HG03060 (cell line): ENCODE measurements around the gene MFAP2.
"Not testable (repeated sequence)": the region's sequence is repeated elsewhere in the genome, so short reads cannot be mapped to it uniquely, and the experiment has no call there.

Experiments
- ATAC-seq: cut with Tn5 transposase; IDR thresholded peaks from one replicate; pipeline ENCODE4 v1.9.1; 2021; ENCODE audit warnings: low read depth, moderate number of reproducible peaks; ENCODE audit not compliant: unreplicated experiment

Gene MFAP2

DNA sequence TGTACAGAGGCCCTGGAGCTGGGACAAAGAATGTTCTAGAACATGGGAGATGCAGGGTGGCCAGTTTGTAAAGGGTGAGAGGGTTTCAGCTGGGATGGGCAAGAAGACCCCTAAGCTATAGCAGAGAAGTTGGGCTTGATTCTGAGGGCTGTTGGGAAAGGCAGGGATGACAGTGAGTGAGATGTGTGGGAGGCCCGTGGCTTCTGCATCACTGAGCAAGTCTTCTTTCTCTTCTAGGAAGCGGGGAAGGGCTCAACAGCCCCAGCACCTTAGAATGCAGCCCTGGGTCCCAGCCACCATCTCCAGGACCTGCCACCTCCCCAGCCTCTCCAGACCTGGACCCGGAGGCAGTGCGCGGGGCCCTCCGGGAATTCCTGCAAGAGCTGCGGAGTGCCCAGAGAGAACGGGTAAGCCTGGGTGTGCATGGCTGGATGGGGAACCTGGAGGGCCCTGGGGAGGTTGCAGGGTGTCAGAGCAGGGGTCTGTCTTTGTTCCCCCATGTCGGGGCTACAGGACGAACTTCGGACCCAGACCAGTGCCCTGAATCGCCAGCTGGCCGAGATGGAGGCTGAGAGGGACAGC is 14.8 kb downstream of the MFAP2 start:
- ATAC-seq: no peak

- not testable (repeated sequence) for ATAC-seq
These were observed 16.3 kb downstream of the MFAP2 start for GRCh38 chr1:16964169-16964568.

GRCh38 chr1:16961297-16962133 is 18.9 kb downstream of the MFAP2 start:
- no peak for ATAC-seq

DNA sequence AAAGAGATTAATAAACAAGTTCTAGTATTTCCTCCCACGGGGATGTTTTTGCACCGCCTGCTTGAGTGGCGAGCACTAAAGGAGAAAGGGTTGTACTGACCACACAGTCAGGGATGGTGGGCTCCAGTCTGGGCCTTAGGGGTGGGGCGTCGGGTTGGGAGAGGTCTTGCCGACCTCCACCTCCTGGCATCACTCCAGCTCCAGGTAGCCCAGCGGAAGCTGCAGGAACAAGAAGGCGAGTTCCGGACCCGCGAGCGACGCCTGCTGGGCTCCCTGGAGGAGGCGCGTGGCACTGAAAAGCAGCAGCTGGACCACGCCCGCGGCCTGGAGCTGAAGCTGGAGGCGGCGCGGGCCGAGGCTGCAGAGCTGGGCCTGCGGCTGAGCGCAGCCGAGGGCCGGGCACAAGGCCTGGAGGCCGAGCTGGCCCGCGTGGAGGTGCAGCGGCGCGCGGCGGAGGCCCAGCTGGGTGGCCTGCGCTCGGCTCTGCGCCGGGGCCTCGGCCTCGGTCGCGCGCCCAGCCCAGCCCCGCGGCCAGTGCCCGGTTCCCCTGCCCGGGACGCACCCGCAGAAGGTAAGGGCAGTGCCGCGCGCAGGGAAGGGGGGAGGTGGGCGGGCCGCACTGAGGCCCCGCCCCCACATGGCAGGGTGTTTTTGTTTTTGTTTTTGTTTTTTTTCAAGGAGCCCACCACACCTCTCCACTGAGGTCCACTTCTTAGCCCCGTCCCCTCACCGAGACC is 19.7 kb downstream of the MFAP2 start:
- ATAC-seq: no peak

DNA sequence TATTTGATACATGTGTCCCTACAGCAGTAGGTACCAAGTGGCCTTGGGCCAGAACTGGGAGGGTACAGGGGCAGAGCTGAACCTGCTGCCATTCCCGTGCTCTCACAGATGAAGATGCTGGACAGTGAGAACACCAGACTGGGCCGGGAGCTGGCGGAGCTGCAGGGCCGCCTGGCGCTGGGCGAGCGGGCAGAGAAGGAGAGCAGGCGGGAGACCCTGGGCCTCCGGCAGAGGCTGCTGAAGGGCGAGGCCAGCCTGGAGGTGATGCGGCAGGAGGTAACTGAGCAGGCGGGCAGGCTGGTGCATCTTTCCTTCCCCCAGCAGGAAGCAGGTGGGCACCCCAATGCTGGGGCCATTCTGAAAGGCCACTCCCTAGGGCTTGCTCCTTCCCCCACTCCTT is 21.9 kb downstream of the MFAP2 start:
- no peak for ATAC-seq

DNA sequence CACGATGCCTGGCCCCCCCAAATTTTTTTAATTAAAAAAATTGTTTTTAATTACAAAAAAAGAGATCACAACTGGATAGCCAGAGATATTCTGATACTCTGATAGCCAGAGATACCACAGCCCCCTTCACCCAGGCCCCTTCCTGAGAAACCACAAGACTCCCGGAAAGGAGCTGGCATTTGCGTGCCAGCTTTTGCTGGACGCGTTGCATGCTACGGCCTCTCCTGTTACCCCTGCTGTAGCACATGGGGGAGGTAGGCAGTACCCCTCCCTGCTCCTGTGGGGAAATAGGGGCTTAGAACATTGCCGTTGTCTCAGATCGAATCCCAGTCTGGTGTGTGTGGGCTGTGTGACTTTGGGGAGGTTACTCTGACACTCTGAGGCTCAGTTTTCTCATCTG is 22.7 kb downstream of the MFAP2 start:
- no peak for ATAC-seq

DNA sequence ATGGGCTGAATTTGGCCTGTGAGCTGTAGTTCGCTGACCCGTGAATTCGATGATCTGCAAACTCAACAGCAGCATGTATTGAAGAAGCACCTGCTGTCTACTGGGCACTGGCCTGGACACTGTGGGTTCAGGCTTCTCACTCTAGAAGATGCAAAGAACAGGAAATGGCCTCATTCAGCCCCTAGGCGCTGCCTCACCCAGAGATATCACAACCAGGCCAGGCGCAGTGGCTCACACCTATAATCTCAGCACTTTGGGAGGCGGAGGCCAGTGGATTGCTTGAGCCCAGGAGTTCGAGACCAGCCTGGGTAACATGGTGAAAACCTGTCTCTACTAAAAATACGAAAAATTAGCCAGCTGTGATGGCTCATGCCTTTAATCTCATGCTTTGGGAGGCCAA is 23.6 kb downstream of the MFAP2 start:
- ATAC-seq: no peak

DNA sequence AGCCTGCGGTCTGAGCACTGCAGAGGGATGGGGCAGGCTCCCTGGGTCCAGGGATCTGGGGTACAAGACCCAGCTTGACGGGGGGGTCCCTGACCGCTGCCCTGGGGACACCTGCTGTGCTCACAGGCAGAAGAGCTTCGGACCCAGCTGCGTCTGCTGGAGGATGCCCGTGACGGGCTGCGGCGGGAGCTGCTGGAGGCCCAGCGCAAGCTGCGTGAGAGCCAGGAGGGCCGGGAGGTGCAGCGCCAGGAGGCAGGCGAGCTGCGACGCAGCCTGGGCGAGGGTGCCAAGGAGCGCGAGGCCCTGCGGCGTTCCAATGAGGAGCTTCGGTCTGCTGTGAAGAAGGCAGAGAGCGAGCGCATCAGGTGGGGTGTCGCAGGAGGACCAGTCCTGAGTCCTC is 25.2 kb downstream of the MFAP2 start:
- no peak for ATAC-seq

DNA sequence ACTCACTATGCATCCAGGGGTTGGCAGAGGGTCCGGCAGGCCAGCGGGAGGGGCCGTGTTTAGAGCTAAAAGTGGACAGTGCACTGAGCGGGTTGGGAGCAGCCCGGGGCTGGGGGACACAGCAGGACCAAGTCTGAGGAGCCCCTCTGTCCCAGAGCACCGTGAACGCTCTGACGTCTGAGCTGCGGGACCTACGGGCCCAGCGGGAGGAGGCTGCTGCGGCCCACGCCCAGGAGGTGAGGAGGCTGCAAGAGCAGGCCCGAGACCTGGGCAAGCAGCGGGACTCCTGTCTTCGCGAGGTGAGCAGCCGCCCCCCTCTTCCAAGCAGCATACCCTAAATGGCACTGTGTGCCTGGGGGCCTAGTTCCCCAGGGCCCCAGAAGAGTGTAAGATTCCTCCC is 25.8 kb downstream of the MFAP2 start:
- no peak for ATAC-seq

DNA sequence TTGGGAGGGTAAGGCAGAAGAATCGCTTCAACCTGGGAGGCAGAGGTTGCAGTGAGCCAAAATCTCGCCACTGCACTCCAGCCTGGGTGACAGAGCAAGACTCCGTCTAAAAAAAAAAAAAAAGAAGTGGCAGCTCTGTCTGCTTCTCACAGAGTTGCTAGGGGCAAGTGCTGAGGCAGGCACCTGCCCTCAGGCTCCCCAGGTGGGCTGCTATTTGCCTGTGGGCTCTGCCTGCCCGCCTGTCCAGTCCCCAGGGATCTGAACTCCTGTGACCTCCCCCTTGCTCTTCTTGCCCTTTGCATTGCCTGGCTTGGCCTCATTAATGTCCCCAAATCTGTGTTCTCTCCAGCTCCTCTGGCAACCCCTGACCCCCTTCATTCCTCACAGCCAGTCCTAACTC is 28.0 kb downstream of the MFAP2 start:
- ATAC-seq: not testable (repeated sequence)

DNA sequence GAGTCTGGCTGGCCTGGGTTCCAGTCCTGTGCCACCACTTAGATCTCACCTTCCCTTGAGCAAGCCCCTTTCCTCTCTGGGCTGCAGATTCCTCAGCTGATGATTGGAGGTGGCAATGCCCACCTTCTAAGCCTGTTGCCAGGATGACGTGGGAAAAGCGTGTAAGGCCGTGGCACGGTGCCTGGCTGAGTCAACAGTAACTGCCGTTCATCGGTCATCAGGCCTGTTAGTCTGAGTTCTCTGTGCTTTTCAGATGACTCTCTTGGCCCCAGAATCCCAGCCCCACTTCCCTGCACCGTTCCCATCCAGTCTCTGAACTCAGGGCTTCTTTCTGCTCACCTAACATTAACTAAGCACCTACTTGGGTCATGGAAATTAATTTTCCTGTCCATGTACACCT is 31.4 kb downstream of the MFAP2 start:
- not testable (repeated sequence) for ATAC-seq

DNA sequence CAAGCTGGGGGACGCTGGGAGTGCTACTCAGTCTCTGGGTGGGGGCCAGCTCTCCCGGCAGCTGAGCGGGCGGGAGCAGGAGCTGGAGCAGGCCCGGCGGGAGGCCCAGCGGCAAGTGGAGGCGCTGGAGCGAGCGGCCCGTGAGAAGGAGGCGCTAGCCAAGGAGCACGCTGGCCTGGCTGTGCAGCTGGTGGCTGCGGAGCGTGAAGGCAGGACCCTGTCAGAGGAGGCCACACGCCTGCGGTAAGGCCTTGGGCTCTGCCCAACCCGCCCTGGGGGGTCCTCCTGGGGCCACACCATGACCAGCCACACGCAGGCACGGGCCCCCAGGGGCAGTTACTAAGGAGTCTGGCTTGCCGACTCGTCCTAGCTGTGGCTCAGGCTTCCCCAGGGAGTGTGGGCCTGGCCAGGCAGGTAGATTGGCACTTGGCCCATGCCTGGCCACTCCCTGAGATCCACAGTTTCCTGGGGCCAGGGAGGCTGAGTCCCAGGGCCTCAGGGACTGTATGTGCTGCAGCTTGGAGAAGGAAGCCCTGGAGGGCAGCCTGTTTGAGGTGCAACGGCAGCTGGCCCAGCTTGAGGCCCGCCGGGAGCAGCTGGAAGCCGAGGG is 32.0 kb downstream of the MFAP2 start:
- not testable (repeated sequence) for ATAC-seq

GRCh38 chr1:16946646-16947045 is 33.8 kb downstream of the MFAP2 start:
- no peak for ATAC-seq

DNA sequence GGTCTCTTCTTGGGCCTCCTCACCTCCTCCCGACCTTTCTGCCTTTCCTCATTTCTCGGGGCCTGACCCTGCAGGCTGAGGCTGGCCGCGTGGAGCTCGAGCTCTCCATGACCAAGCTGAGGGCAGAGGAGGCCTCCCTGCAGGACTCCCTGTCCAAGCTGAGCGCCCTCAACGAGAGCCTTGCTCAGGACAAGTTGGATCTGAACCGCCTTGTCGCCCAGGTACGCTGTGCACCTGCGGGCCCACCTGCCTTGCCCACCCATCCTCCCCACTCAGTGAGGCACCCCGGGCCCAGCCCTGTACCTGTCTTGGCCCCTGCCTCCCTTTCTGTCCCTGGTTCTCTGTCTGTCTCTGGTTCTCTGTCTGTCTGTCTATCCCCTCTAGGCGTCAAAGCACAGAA is 34.2 kb downstream of the MFAP2 start:
- ATAC-seq: not testable (repeated sequence)

GRCh38 chr1:16945512-16945911 is 34.9 kb downstream of the MFAP2 start:
- not testable (repeated sequence) for ATAC-seq

GRCh38 chr1:16944038-16944437 is 36.4 kb downstream of the MFAP2 start:
- no peak for ATAC-seq

DNA sequence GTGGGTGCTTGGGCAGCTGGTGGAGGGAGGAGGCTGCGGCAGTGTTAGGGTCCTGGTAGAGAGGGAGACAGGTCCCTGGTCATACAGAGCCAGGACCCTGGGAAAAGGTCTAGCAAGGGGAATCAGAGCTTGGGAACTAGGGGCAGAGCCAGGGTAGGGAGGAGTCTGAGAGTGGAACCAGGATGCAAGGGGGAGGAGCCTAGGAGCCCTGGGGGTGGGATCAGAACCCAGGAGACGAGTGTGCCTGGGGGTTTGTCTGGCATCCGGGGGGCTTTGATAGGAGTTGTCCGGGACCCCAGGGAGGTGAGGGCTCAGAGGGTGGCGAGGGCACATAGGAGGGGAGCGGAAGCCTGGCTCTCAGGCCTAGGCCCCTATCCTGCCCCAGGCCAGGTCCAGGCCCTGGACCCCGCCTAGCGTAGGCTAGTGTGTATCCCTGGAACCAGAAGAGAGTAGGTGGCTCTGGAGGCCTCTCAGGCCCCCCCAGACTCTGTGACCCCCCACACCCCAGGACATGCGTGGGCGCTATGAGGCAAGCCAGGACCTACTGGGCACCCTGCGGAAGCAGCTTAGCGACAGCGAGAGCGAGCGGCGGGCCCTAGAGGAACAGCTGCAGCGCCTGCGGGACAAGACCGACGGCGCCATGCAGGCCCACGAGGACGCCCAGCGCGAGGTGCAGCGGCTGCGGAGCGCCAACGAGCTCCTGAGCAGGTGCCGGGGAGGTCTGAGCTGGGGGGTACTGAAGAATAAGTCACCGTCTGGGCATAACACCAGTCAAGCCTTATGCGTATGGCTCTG is 40.8 kb downstream of the MFAP2 start:
- ATAC-seq: not testable (repeated sequence)

- no peak for ATAC-seq
These were observed 41.8 kb downstream of the MFAP2 start for GRCh38 chr1:16938351-16939321.

DNA sequence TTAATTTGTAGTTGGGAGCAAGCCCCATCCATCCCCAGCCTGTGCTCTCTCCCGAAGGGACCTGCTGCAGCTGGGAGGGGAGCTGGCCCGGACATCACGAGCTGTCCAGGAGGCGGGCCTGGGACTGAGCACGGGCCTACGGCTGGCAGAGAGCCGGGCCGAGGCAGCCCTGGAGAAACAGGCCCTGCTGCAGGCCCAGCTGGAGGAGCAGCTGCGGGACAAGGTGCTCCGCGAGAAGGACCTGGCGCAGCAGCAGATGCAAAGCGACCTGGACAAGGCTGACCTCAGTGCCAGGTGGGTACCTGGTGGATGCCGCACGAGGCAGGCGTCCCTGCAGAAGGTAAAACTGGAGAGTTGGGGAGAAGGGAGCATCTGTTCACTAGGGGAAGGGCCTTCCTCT is 43.8 kb downstream of the MFAP2 start:
- not testable (repeated sequence) for ATAC-seq
